Measurements from ENCODE around the gene NFKBIL1.

The NFKBIL1 gene

GRCh38 chr6:31567531-31568370 is 20.3 kb downstream of the NFKBIL1 start:
- DNase-seq: peak; percentile 61

DNA sequence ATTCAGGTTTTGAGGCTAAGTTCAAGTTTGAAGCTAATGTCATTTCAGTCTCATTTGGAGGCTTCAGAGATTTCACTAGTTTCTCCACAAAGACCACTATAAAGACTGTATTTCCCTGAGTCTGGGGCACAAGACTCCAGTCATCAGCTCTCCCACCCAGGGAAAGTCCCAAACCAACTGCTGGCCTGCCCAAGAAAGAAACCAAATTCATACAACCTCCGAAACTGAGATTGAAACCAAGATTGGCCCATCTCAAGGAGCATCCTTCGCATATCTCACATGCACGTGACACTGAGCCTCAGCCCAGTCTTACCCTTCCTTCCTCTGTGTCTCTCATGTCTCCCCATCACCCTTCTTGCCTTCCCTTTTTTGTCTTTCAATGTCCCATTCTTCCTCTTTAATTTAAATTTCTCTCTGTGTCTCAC is 21.1 kb downstream of the NFKBIL1 start:
- peak; percentile 92 for DNase-seq

GRCh38 chr6:31569861-31570536 is 22.6 kb downstream of the NFKBIL1 start:
- DNase-seq: no peak

- peak; percentile 84 for DNase-seq
Observed at GRCh38 chr6:31572041-31572911, 24.9 kb downstream of the NFKBIL1 start, which contains the start of gene LTA. Gene LTA (plus strand): TSS chr6:31572289. CDS start chr6:31572743, 454 bp downstream.

GRCh38 chr6:31573239-31574105 is 26.1 kb downstream of the NFKBIL1 start:
- no peak for DNase-seq

DNA sequence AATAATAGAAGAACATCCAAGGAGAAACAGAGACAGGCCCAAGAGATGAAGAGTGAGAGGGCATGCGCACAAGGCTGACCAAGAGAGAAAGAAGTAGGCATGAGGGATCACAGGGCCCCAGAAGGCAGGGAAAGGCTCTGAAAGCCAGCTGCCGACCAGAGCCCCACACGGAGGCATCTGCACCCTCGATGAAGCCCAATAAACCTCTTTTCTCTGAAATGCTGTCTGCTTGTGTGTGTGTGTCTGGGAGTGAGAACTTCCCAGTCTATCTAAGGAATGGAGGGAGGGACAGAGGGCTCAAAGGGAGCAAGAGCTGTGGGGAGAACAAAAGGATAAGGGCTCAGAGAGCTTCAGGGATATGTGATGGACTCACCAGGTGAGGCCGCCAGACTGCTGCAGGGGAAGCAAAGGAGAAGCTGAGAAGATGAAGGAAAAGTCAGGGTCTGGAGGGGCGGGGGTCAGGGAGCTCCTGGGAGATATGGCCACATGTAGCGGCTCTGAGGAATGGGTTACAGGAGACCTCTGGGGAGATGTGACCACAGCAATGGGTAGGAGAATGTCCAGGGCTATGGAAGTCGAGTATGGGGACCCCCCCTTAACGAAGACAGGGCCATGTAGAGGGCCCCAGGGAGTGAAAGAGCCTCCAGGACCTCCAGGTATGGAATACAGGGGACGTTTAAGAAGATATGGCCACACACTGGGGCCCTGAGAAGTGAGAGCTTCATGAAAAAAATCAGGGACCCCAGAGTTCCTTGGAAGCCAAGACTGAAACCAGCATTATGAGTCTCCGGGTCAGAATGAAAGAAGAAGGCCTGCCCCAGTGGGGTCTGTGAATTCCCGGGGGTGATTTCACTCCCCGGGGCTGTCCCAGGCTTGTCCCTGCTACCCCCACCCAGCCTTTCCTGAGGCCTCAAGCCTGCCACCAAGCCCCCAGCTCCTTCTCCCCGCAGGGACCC is 27.0 kb downstream of the NFKBIL1 start:
- no peak for DNase-seq

- DNase-seq: peak; percentile 95
Observed at GRCh38 chr6:31575335-31575901, 28.0 kb downstream of the NFKBIL1 start, which contains the start of gene TNF. Gene TNF (plus strand): TSS chr6:31575565. CDS start chr6:31575742, 177 bp downstream.

DNA sequence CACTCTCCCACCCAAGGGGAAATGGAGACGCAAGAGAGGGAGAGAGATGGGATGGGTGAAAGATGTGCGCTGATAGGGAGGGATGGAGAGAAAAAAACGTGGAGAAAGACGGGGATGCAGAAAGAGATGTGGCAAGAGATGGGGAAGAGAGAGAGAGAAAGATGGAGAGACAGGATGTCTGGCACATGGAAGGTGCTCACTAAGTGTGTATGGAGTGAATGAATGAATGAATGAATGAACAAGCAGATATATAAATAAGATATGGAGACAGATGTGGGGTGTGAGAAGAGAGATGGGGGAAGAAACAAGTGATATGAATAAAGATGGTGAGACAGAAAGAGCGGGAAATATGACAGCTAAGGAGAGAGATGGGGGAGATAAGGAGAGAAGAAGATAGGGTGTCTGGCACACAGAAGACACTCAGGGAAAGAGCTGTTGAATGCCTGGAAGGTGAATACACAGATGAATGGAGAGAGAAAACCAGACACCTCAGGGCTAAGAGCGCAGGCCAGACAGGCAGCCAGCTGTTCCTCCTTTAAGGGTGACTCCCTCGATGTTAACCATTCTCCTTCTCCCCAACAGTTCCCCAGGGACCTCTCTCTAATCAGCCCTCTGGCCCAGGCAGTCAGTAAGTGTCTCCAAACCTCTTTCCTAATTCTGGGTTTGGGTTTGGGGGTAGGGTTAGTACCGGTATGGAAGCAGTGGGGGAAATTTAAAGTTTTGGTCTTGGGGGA is 28.7 kb downstream of the NFKBIL1 start:
- DNase-seq: peak; percentile 38

GRCh38 chr6:31576897-31577578 is 29.6 kb downstream of the NFKBIL1 start:
- peak; percentile 73 for DNase-seq

DNA sequence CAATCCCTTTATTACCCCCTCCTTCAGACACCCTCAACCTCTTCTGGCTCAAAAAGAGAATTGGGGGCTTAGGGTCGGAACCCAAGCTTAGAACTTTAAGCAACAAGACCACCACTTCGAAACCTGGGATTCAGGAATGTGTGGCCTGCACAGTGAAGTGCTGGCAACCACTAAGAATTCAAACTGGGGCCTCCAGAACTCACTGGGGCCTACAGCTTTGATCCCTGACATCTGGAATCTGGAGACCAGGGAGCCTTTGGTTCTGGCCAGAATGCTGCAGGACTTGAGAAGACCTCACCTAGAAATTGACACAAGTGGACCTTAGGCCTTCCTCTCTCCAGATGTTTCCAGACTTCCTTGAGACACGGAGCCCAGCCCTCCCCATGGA is 30.2 kb downstream of the NFKBIL1 start:
- DNase-seq: no peak

GRCh38 chr6:31578184-31579118 is 31.0 kb downstream of the NFKBIL1 start:
- DNase-seq: peak; percentile 49

- peak; percentile 39 for DNase-seq
Observed at GRCh38 chr6:31579119-31579505, 31.7 kb downstream of the NFKBIL1 start.

- DNase-seq: peak; percentile 42
Observed at GRCh38 chr6:31579546-31580437, 32.4 kb downstream of the NFKBIL1 start.

DNA sequence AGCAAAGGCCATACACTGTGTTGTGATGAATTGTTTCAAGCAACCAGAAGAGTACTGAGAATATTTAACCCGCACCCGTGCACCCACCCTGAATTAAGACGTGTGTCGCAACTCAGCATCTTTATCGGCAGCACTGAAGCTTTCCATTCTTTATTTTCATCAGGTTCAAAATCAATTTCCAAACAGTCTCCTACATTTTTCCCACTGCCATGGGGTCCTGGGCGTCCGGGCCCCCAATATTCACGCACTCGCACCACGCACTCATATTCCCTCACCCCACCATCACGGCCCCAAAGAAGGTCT is 33.0 kb downstream of the NFKBIL1 start:
- DNase-seq: no peak

- DNase-seq: peak; percentile 89
Observed at GRCh38 chr6:31580807-31581433, 33.5 kb downstream of the NFKBIL1 start.

DNA sequence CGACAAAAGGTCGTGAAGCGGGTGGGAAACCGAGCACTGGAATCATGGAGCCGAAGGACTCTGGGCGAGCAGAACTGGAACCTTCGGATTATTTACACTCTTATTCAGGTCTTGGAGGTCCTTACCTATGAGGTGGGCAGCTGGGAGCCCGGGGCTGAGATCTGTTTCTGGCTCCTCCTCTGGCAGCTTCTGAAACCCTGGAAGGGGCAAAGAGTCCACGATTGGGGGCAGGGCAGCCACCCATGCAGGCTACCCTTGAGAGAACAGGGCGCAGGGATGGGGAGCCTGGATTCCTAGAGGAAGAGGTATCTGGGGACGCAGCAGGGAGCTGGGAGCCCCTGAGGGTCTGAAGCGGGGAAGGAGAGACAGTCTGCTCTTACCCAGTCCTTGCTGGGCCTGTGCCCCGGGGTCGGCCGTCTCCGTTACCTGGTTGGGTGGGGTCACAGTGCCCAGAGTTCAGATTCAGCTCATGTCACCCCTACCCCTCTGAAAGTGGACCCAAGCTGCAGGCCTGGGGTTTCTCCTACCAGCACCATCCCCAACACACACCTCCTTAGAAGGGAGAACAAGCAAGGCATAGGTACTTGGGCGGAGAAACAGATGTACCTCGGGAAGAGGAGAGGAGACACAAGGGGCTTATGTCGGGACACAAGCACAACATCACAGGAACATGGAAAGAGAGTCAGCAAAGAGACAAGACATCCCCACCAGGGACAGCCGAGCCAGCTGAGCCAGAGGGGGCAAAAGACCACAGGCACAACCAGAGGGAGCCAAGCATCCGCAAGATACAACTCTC is 34.2 kb downstream of the NFKBIL1 start:
- DNase-seq: no peak

All from CD4-positive, alpha-beta T cell treated with Interleukin-17A for 1 hour (primary cell).